Measurements from ENCODE around the gene LRRC27. TPM values are rescaled to one million over a fixed set of nuclear protein-coding genes. Genes with fewer than 3 reads are reported as not detected.

LRRC27 gene
- total RNA-seq, 1 donor from 2014 or later = 13.8 TPM

DNA sequence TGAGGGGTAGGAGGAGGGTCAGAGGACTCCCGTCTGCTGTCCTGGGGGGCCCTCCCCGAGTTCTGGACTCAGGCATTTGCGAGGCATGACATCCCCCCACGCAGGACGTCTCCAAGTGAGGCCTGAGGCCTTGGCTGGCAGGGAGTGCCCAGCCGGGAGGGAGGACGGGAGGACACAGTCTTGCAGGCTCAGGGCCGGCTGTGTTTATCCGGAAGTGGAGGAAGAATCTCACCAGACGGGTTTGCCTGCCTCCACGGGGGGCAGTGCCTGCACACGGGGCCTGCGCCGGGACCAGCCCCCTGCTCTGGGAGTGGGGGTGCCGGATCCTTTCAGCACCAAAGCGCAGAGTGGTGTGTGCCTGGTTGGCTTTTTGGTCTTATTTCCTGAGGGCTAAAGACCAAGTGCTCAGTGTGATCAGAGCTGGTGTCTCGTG, 75.9 kb downstream of the LRRC27 start:
- H3K27ac Mint-ChIP-seq (ENCODE audit: unreplicated experiment) = no peak overlapping the region
- TF ChIP-seq, protein P1, sequence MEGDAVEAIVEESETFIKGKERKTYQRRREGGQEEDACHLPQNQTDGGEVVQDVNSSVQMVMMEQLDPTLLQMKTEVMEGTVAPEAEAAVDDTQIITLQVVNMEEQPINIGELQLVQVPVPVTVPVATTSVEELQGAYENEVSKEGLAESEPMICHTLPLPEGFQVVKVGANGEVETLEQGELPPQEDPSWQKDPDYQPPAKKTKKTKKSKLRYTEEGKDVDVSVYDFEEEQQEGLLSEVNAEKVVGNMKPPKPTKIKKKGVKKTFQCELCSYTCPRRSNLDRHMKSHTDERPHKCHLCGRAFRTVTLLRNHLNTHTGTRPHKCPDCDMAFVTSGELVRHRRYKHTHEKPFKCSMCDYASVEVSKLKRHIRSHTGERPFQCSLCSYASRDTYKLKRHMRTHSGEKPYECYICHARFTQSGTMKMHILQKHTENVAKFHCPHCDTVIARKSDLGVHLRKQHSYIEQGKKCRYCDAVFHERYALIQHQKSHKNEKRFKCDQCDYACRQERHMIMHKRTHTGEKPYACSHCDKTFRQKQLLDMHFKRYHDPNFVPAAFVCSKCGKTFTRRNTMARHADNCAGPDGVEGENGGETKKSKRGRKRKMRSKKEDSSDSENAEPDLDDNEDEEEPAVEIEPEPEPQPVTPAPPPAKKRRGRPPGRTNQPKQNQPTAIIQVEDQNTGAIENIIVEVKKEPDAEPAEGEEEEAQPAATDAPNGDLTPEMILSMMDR (IDR thresholded peaks at IDR 0.05; ENCODE audit: partially characterized antibody, unreplicated experiment) = no peak
- peaks cover 7% of the 10 kb centered on the region for H3K9me3 Mint-ChIP-seq (ENCODE audit: unreplicated experiment)
- H3K36me3 Mint-ChIP-seq (ENCODE audit: unreplicated experiment) = peaks cover 5% of the 10 kb centered on the region
- no peak for DNase-seq
- peak overlapping the region; percentile 49 for H3K4me3 Mint-ChIP-seq (ENCODE audit: unreplicated experiment)
- peaks cover 5% of the 10 kb centered on the region for H3K27me3 Mint-ChIP-seq (ENCODE audit: unreplicated experiment)
- peaks cover 26% of the 10 kb centered on the region for H3K4me1 Mint-ChIP-seq (ENCODE audit: low read depth, unreplicated experiment)

GRCh38 chr10:132408367-132408781, 76.4 kb downstream of the LRRC27 start:
- Mint-ChIP-seq H3K4me1 (ENCODE audit: low read depth, unreplicated experiment) (peaks cover 23% of the 10 kb centered on the region), H3K27ac (ENCODE audit: unreplicated experiment) (no peak overlapping the region)
- DNase-seq = no peak

DNA sequence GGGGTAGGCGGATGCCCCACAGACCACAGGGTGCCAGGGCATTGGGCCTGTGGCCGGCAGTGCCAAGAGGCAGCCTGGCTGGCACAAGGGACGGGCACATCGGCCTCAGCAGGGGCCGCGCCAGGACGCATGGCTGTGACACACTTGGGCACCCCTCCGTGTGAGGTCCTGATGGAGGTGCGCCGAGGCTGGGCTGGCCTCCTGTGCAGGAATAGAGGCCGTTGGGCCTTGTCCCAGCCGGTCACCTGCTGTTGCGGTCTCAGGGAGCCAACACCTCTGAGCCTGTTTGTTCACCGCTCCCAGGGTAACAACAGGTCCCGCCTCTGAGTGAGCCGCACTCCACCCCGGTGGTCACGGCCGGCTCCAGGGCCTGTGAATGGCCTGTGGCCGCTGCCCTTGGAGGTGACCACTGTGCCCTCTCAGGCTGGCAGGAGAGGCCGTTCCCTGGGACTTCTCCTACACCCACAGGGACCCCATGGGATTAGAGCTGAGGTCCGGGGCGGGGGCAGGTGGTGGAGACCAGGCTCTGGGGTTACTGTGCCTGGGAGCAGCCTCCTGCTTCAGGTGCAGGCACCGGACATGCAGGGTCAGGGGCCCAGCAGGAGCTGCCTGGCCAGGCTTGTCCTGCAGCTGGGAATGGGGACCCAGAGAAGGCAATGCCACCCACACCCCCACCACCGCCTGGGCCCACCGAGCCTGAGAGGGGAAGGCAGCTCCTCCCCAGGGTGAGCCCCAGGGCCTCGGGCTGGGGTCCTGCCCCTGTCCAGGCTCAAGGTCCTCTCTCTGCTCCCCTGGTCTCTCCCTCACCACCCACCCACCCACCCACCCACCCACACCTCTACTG, 77.1 kb downstream of the LRRC27 start:
- TF ChIP-seq, protein P1 (IDR thresholded peaks at IDR 0.05; ENCODE audit: partially characterized antibody, unreplicated experiment) = no peak
- DNase-seq = no peak
- no peak overlapping the region for H3K27ac Mint-ChIP-seq (ENCODE audit: unreplicated experiment)
- peaks cover 5% of the 10 kb centered on the region for H3K36me3 Mint-ChIP-seq (ENCODE audit: unreplicated experiment)
- H3K9me3 Mint-ChIP-seq (ENCODE audit: unreplicated experiment) = peaks cover 7% of the 10 kb centered on the region
- no peak overlapping the region for H3K4me3 Mint-ChIP-seq (ENCODE audit: unreplicated experiment)
- peaks cover 5% of the 10 kb centered on the region for H3K27me3 Mint-ChIP-seq (ENCODE audit: unreplicated experiment)
- H3K4me1 Mint-ChIP-seq (ENCODE audit: low read depth, unreplicated experiment) = peaks cover 26% of the 10 kb centered on the region

More at GRCh38 chr10:132408367-132408781, 76.4 kb downstream of the LRRC27 start:
- Mint-ChIP-seq H3K4me3 (ENCODE audit: unreplicated experiment) (no peak overlapping the region), H3K27me3 (ENCODE audit: unreplicated experiment) (peaks cover 5% of the 10 kb centered on the region), H3K36me3 (ENCODE audit: unreplicated experiment) (peaks cover 5% of the 10 kb centered on the region), H3K9me3 (ENCODE audit: unreplicated experiment) (peaks cover 7% of the 10 kb centered on the region)
- TF ChIP-seq, protein P1 (IDR thresholded peaks at IDR 0.05; ENCODE audit: partially characterized antibody, unreplicated experiment) = no peak

GRCh38 chr10:132409667-132410028, 77.7 kb downstream of the LRRC27 start:
- Mint-ChIP-seq H3K27me3 (ENCODE audit: unreplicated experiment) (peaks cover 5% of the 10 kb centered on the region), H3K4me3 (ENCODE audit: unreplicated experiment) (peak overlapping the region; percentile 57), H3K36me3 (ENCODE audit: unreplicated experiment) (peaks cover 5% of the 10 kb centered on the region), H3K4me1 (ENCODE audit: low read depth, unreplicated experiment) (peaks cover 31% of the 10 kb centered on the region), H3K27ac (ENCODE audit: unreplicated experiment) (peak overlapping the region; percentile 48), H3K9me3 (ENCODE audit: unreplicated experiment) (peaks cover 8% of the 10 kb centered on the region)
- TF ChIP-seq, protein P1 (IDR thresholded peaks at IDR 0.05; ENCODE audit: partially characterized antibody, unreplicated experiment) = no peak
- DNase-seq = no peak
